Measurements from ENCODE around the gene GOT1. TPM values are rescaled to one million over a fixed set of nuclear protein-coding genes. Genes with fewer than 3 reads are reported as not detected.

The GOT1 gene
- total RNA-seq, 1 donor from 2014 or later: 17.4 TPM

DNA sequence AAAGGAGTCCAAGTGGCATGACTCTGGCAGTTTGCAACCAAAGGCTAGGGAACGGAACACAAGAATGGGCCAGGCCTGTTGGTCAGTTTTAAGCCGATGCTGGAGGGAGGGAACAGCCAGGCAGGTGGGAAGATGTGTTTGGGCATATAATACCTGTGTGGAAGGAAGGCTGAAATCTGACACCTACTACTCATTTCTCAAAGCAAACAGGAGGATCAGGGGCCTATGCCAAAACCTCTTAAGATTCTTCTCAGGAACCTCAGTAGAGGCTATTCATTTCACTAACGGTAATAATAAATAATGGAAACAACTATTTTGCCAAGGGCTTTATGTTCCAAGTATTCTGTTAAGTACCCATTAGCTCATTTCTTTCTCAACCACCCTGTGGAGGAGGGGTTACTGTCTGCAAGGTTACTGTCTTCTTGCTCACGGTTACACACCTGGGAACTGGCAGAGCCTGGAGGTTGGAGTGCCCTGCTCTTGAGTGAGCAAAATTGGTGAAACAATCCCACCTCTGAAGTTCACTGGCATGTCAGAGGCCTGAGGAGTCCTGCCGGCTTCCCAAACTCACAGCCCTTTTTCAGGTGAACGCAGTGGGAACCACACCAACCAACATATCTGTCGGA, 35.5 kb downstream of the GOT1 start:
- Histone ChIP-seq H3K4me3 (no peak overlapping the region), H3K27ac (no peak overlapping the region), H3K9me3 (no peaks in the 10 kb centered on the region), H3K4me1 (no peaks in the 10 kb centered on the region), H3K27me3 (no peaks in the 10 kb centered on the region), H3K36me3 (peaks cover 0 to 38% of the 10 kb centered on the region in 2 donors)
- TF ChIP-seq POLR2AphosphoS5 (IDR thresholded peaks at IDR 0.05; ENCODE audit: insufficient read depth in 1 of 2, low read depth in 1 of 2): no peak
- no peak for TF ChIP-seq POLR2A (IDR thresholded peaks at IDR 0.05)
- TF ChIP-seq, protein P1, sequence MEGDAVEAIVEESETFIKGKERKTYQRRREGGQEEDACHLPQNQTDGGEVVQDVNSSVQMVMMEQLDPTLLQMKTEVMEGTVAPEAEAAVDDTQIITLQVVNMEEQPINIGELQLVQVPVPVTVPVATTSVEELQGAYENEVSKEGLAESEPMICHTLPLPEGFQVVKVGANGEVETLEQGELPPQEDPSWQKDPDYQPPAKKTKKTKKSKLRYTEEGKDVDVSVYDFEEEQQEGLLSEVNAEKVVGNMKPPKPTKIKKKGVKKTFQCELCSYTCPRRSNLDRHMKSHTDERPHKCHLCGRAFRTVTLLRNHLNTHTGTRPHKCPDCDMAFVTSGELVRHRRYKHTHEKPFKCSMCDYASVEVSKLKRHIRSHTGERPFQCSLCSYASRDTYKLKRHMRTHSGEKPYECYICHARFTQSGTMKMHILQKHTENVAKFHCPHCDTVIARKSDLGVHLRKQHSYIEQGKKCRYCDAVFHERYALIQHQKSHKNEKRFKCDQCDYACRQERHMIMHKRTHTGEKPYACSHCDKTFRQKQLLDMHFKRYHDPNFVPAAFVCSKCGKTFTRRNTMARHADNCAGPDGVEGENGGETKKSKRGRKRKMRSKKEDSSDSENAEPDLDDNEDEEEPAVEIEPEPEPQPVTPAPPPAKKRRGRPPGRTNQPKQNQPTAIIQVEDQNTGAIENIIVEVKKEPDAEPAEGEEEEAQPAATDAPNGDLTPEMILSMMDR (IDR thresholded peaks at IDR 0.05): no peak
- intact Hi-C loops (cut with DNase I): loop anchor here (5.0 kb wide), 1 partner anchor 217 kb away; no protein-coding TSS in a partner anchor
- no peak for DNase-seq (ENCODE audit: extremely low spot score in 2 of 2)

GRCh38 chr10:99394256-99394655, 36.2 kb downstream of the GOT1 start:
- no peaks in the 10 kb centered on the region for H3K27me3 ChIP-seq
- TF ChIP-seq POLR2AphosphoS5 (IDR thresholded peaks at IDR 0.05; ENCODE audit: insufficient read depth in 1 of 2, low read depth in 1 of 2): no peak
- TF ChIP-seq, protein P1 (IDR thresholded peaks at IDR 0.05): no peak
- TF ChIP-seq POLR2A (IDR thresholded peaks at IDR 0.05): no peak
- intact Hi-C loops (cut with DNase I): loop anchor here (5.0 kb wide), 1 partner anchor 218 kb away; no protein-coding TSS in a partner anchor
- no peak for DNase-seq (ENCODE audit: extremely low spot score in 2 of 2)
- peaks cover 0 to 33% of the 10 kb centered on the region in 2 donors for H3K36me3 ChIP-seq
- no peak overlapping the region for H3K4me3 ChIP-seq
- no peaks in the 10 kb centered on the region for H3K4me1 ChIP-seq
- H3K9me3 ChIP-seq: no peaks in the 10 kb centered on the region
- no peak overlapping the region for H3K27ac ChIP-seq

DNA sequence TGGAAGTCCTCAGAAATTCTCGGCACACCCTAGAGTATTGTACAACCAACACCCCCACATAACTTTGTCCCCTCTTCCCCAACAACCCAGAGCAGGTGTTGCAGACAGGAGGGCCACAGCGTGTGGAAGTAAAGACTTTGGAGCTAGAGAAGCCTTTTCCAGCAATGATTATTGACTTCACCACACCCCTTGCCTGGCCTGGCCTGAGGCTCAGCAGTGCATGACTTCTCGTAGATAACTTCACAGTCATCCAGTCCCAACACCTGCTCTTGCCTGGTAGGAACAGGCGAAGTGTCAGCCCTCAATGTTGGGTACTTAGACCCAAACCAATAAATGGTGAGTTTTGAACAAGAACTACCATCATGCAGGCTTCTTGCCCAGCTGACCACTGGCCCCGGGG, 36.7 kb downstream of the GOT1 start:
- Histone ChIP-seq H3K4me3 (no peak overlapping the region), H3K4me1 (no peaks in the 10 kb centered on the region), H3K36me3 (peaks cover 0 to 27% of the 10 kb centered on the region in 2 donors), H3K27me3 (no peaks in the 10 kb centered on the region), H3K9me3 (no peaks in the 10 kb centered on the region), H3K27ac (no peak overlapping the region)
- intact Hi-C loops (cut with DNase I): loop anchor here (5.0 kb wide), 1 partner anchor 219 kb away; no protein-coding TSS in a partner anchor
- TF ChIP-seq, protein P1 (IDR thresholded peaks at IDR 0.05): no peak
- TF ChIP-seq POLR2AphosphoS5 (IDR thresholded peaks at IDR 0.05; ENCODE audit: insufficient read depth in 1 of 2, low read depth in 1 of 2): no peak
- no peak for TF ChIP-seq POLR2A (IDR thresholded peaks at IDR 0.05)
- DNase-seq (ENCODE audit: extremely low spot score in 2 of 2): no peak

GRCh38 chr10:99393036-99393435, 37.4 kb downstream of the GOT1 start:
- no peak for DNase-seq (ENCODE audit: extremely low spot score in 2 of 2)
- peaks cover 0 to 22% of the 10 kb centered on the region in 2 donors for H3K36me3 ChIP-seq
- H3K27me3 ChIP-seq: no peaks in the 10 kb centered on the region
- no peak overlapping the region for H3K4me3 ChIP-seq
- H3K4me1 ChIP-seq: no peaks in the 10 kb centered on the region
- H3K27ac ChIP-seq: no peak overlapping the region
- no peaks in the 10 kb centered on the region for H3K9me3 ChIP-seq
- intact Hi-C loops (cut with DNase I): loop anchor here (5.0 kb wide), 1 partner anchor 219 kb away; no protein-coding TSS in a partner anchor
- TF ChIP-seq, protein P1 (IDR thresholded peaks at IDR 0.05): no peak
- TF ChIP-seq POLR2A (IDR thresholded peaks at IDR 0.05): no peak
- TF ChIP-seq POLR2AphosphoS5 (IDR thresholded peaks at IDR 0.05; ENCODE audit: insufficient read depth in 1 of 2, low read depth in 1 of 2): no peak

- Histone ChIP-seq H3K9me3 (no peaks in the 10 kb centered on the region), H3K27ac (no peak overlapping the region), H3K36me3 (peaks cover 0 to 7% of the 10 kb centered on the region in 2 donors), H3K4me3 (no peak overlapping the region), H3K4me1 (no peaks in the 10 kb centered on the region), H3K27me3 (no peaks in the 10 kb centered on the region)
- no peak for TF ChIP-seq POLR2A (IDR thresholded peaks at IDR 0.05)
- TF ChIP-seq, protein P1 (IDR thresholded peaks at IDR 0.05): no peak
- TF ChIP-seq POLR2AphosphoS5 (IDR thresholded peaks at IDR 0.05; ENCODE audit: insufficient read depth in 1 of 2, low read depth in 1 of 2): no peak
- no peak for DNase-seq (ENCODE audit: extremely low spot score in 2 of 2)
- intact Hi-C loops (cut with DNase I): loop anchor here (5.0 kb wide), 1 partner anchor 221 kb away; no protein-coding TSS in a partner anchor
These were observed 39.1 kb downstream of the GOT1 start for GRCh38 chr10:99391346-99391745.

All from vagina (tissue), 2 donors.